ENCODE measurements around the gene ZNF688. TPM values are rescaled to one million over a fixed set of nuclear protein-coding genes. Genes with fewer than 3 reads are reported as not detected.
"Not testable (repeated sequence)": the region's sequence is repeated elsewhere in the genome, so short reads cannot be mapped to it uniquely, and the experiment has no call there.

Gene ZNF688
- total RNA-seq, 1 donor from 2014 or later, result 11.3 TPM

- Mint-ChIP-seq H3K4me1 (no peaks in the 10 kb centered on the region), H3K4me3 (no peak overlapping the region), H3K36me3 (peaks cover 5% of the 10 kb centered on the region), H3K27ac (no peak overlapping the region), H3K9me3 (no peaks in the 10 kb centered on the region), H3K27me3 (ENCODE audit: low read depth) (no peaks in the 10 kb centered on the region)
- TF ChIP-seq CTCF (IDR thresholded peaks at IDR 0.05; ENCODE audit: unreplicated experiment), result no peak
- no peak for DNase-seq (ENCODE audit: low spot score in 2 of 2, unreplicated experiment in 2 of 2)
Observed at GRCh38 chr16:30592871-30593270, 21.4 kb upstream of the ZNF688 start.

GRCh38 chr16:30590869-30591268, 19.4 kb upstream of the ZNF688 start:
- not testable (repeated sequence) for H3K36me3 Mint-ChIP-seq; H3K27ac Mint-ChIP-seq; H3K4me1 Mint-ChIP-seq; DNase-seq (ENCODE audit: low spot score in 2 of 2, unreplicated experiment in 2 of 2); H3K4me3 Mint-ChIP-seq; H3K27me3 Mint-ChIP-seq (ENCODE audit: low read depth); H3K9me3 Mint-ChIP-seq

GRCh38 chr16:30589582-30589981, 18.1 kb upstream of the ZNF688 start:
- H3K27me3 Mint-ChIP-seq (ENCODE audit: low read depth); DNase-seq (ENCODE audit: low spot score in 2 of 2, unreplicated experiment in 2 of 2); H3K36me3 Mint-ChIP-seq; H3K9me3 Mint-ChIP-seq; H3K4me3 Mint-ChIP-seq; H3K27ac Mint-ChIP-seq: not testable (repeated sequence)
- peaks cover 11% of the 10 kb centered on the region for H3K4me1 Mint-ChIP-seq

- no peak for TF ChIP-seq CTCF (IDR thresholded peaks at IDR 0.05; ENCODE audit: unreplicated experiment)
- H3K27me3 Mint-ChIP-seq (ENCODE audit: low read depth), result no peaks in the 10 kb centered on the region
- no peak for DNase-seq (ENCODE audit: low spot score in 2 of 2, unreplicated experiment in 2 of 2)
- H3K9me3 Mint-ChIP-seq, result no peaks in the 10 kb centered on the region
- H3K4me3 Mint-ChIP-seq, result no peak overlapping the region
- H3K27ac Mint-ChIP-seq, result no peak overlapping the region
- H3K4me1 Mint-ChIP-seq, result peaks cover 13% of the 10 kb centered on the region
- no peaks in the 10 kb centered on the region for H3K36me3 Mint-ChIP-seq
Observed at GRCh38 chr16:30588651-30589050, 17.1 kb upstream of the ZNF688 start.

- DNase-seq (ENCODE audit: low spot score in 2 of 2, unreplicated experiment in 2 of 2), result peak; percentile 84 to 88
- peak within 1 kb of the TSS; percentile 84 for H3K4me3 Mint-ChIP-seq
- peaks cover 16% of the 10 kb centered on the region for H3K4me1 Mint-ChIP-seq
- peak within 1 kb of the TSS; percentile 87 for H3K27ac Mint-ChIP-seq
- peaks cover 4% of the 10 kb centered on the region for H3K36me3 Mint-ChIP-seq
- TF ChIP-seq CTCF (IDR thresholded peaks at IDR 0.05; ENCODE audit: unreplicated experiment), result no peak
- no peaks in the 10 kb centered on the region for H3K27me3 Mint-ChIP-seq (ENCODE audit: low read depth)
- H3K9me3 Mint-ChIP-seq, result no peaks in the 10 kb centered on the region
Observed at GRCh38 chr16:30585400-30586191, 14.1 kb upstream of the ZNF688 start, which contains the start of gene ZNF785. Gene ZNF785, minus strand, starts transcription at chr16:30585697. Its CDS starts 86 bp downstream, at chr16:30585611.

GRCh38 chr16:30585022-30585399, 13.5 kb upstream of the ZNF688 start:
- Mint-ChIP-seq H3K4me3 (peak overlapping the region; percentile 84), H3K27me3 (ENCODE audit: low read depth) (no peaks in the 10 kb centered on the region), H3K9me3 (no peaks in the 10 kb centered on the region), H3K36me3 (peaks cover 4% of the 10 kb centered on the region), H3K4me1 (peaks cover 16% of the 10 kb centered on the region), H3K27ac (peak overlapping the region; percentile 87)
- no peak for TF ChIP-seq CTCF (IDR thresholded peaks at IDR 0.05; ENCODE audit: unreplicated experiment)
- no peak for DNase-seq (ENCODE audit: low spot score in 2 of 2, unreplicated experiment in 2 of 2)
